GM12878 (cell line): ENCODE measurements around the gene CAPN3.

Experiments
- CTCF ChIP-seq, 3 experiments: IDR thresholded peaks in 2 of 3; conservative IDR thresholded peaks in 1 of 3; 2 replicates each; pipeline ENCODE4 v1.5.1; 2011; ENCODE audit warnings: low read depth in 3 of 3, low read length in 3 of 3, mild to moderate bottlenecking in 3 of 3, control low read depth in 2 of 3, moderate library complexity in 2 of 3, inconsistent platforms in 1 of 3, mixed read lengths in 1 of 3; ENCODE audit not compliant: control insufficient read depth in 2 of 3, insufficient read depth in 1 of 3; ENCODE audit errors: extremely low read depth in 1 of 3
- JUND ChIP-seq: IDR thresholded peaks from 2 replicates; pipeline ENCODE4 v1.6.1; 2012; ENCODE audit warnings: low read depth, mild to moderate bottlenecking, low read length, improper control_type of control experiment, moderate library complexity
- MAX ChIP-seq: IDR thresholded peaks from 2 replicates; pipeline ENCODE4 v1.6.1; 2012; ENCODE audit warnings: low read depth, low read length, improper control_type of control experiment
- MXI1 ChIP-seq: fragments of 150-350 bp; IDR thresholded peaks from 2 replicates; pipeline ENCODE4 v1.6.1; 2011; ENCODE audit warnings: low read depth, mild to moderate bottlenecking, inconsistent platforms, low read length, improper control_type of control experiment
- PML ChIP-seq: IDR thresholded peaks from 2 replicates; pipeline ENCODE4 v1.6.1; 2012; ENCODE audit warnings: low read length, inconsistent platforms
- USF1 ChIP-seq: IDR thresholded peaks from 2 replicates; pipeline ENCODE4 v1.6.1; 2011; ENCODE audit warnings: borderline replicate concordance, low read depth, mild to moderate bottlenecking, moderate library complexity, mixed read lengths, low read length; ENCODE audit not compliant: insufficient read depth; ENCODE audit errors: extremely low read length

GRCh38 chr15:42314818-42315217 lies 44.5 kb upstream of the CAPN3 start:
- no peak for TF ChIP-seq CTCF (IDR thresholded peaks at IDR 0.05 in 2 of 3, conservative IDR thresholded peaks at IDR 0.05 in 1 of 3; ENCODE audit: control insufficient read depth in 2 of 3, extremely low read depth in 1 of 3, insufficient read depth in 1 of 3, low read depth in 3 of 3, low read length in 3 of 3)
- TF ChIP-seq PML = no peak
- no peak for TF ChIP-seq JUND
- no peak for TF ChIP-seq MXI1
- TF ChIP-seq MAX = no peak
- TF ChIP-seq USF1 = no peak
